SIG-M5 treated with dmso at 0.1 percent for 504 hours (cell line): Measurements from ENCODE around the gene LONP2.
A peak's percentile ranks its signal among the peaks of the same experiment; 100 is the strongest.
"Not testable (repeated sequence)": the region's sequence is repeated elsewhere in the genome, so short reads cannot be mapped to it uniquely, and the experiment has no call there.

Experiments
- DNase-seq: peaks from one replicate; lab custom pipeline; 2025; ENCODE audit not compliant: unreplicated experiment; lab: John Stamatoyannopoulos, UW

The LONP2 gene

DNA sequence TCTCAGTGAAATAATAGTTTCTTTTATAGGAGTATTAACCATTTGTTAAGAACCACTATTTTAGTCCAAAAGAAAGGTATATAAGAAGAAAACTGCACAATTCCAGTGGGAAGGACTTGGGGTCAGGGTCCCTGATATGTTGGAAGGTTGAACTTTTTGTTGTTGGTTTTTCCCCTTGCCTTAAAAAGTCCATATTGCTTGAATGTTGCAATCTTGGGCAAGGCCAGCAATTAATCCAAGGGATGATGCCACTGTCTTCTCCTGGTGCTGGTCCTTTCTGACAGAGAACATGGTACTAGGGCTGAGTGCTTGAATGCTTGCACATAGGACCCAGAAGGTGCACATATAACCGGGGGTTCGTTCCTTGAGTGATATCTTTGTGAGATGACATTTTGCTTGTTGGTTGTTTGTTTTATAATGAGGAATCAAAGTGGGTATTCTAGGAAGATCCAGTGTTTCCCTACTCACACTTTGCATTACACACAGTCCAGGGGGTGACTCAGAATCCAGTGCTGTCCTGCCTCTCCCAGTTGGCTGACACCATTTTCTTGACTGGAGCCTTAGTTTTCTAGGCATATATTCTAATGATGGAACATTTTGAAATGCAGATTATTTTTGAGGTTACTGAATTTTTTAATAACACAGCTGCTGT lies 86.2 kb downstream of the LONP2 start:
- no peak for DNase-seq

DNA sequence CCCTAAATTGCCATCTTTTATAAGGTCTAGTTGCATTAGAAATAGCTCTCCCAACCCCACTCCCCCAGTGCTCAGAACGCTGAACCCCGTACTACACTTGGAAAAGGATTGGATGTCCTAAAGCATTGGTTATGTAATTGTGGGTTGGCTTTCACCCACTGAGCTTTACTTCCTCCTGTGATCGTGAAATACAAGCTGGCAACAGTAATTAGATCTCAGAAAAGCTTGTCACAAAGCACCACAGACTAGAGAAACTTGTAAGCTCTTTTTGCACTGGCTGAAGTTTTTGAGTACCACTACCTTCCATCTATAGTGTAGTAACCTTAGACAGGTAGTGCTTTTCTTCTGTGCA lies 86.7 kb downstream of the LONP2 start:
- DNase-seq = peak; percentile 40

DNA sequence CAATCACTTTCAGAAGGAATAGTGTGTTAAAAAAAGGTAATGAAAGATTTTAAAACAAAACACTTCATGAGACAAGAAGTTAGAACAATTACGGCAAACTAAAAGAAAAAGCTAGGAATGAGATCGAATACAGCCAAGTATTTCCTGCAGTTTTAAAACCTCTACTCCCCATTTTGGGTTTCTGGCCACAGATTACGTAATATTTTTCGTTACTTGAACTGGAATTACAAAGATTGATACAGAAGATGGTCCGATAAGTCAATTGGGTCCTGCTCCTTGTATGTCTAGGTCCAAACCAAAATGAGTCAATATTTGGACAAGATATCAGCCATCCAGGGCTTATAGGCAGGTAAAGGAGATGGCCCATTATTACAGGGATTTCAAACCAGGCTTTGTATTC lies 88.9 kb downstream of the LONP2 start:
- DNase-seq = no peak

DNA sequence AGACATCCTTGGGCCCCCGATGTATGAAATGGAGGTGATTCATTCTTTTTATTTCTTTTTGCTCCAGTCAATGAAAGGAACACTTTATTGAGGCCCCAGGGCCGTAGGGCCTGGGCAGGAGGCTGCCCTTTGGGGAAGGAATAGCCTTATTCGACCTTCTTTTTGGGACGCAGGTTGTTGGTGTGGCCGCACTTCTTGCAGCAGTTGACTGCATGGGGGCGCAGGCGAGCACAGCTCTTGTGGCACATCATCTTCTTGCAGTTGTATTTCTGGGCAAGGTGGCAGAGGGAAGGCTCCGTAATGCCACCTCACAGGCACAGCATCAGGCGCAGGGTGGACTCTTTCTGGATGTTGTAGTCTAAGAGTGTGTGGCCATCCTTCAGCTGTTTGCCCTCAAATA lies 90.2 kb downstream of the LONP2 start:
- no peak for DNase-seq

DNA sequence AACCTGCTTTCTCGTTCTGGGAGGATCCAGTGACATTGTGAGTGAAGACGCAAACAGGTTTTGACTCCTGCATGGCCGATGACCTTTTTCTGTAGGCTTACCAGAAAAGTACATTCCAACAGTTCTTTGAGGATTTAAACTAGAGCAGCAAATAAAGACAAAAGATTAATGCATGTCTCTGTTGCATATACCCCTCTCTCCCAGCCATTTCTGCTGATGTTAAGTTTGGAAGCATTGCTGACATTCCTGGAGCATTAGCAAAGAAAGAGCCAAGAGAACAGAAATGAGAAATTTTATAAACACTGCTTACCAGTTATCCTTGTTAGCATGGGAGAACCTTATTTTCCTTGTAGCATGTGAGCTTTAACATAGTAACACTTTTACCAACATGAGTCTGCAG lies 91.9 kb downstream of the LONP2 start:
- no peak for DNase-seq

DNA sequence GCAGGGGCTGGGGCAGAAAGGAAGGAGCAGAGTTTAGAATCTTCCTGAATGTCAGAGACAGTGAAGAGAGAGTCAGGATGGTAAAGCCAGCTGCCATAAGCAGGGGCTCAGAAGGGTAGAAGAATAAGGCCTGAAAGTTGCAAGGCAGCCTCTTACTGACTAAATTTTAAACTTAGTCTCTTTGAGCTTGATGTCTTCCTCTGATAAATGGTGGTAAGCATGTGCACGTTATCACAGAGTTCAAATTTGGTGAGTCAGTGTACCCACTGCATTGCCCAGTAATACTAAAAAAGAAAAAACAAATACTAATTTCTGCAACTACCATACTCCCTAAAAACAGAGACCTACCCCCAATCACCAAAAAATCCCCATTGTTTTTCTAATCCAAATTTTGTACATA lies 96.0 kb downstream of the LONP2 start:
- no peak for DNase-seq

DNA sequence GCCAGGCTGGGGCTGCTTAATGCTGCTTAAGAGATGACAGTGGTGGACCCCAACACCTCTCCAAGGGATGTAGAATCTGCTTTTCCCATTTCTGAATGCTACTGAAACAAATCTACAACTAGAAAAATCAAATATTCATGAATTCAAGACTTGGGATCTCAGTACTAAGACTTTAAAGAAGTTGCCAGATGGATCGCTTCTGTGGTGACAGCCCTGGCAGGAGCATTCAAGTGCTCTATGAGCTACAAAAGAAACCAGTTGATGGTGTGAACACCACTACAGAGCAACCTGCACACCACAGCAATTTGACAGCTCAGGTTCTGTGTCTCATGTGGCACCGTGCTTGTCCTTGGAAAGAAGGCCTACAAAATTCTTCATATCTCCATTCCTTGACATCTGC lies 98.5 kb downstream of the LONP2 start:
- no peak for DNase-seq

DNA sequence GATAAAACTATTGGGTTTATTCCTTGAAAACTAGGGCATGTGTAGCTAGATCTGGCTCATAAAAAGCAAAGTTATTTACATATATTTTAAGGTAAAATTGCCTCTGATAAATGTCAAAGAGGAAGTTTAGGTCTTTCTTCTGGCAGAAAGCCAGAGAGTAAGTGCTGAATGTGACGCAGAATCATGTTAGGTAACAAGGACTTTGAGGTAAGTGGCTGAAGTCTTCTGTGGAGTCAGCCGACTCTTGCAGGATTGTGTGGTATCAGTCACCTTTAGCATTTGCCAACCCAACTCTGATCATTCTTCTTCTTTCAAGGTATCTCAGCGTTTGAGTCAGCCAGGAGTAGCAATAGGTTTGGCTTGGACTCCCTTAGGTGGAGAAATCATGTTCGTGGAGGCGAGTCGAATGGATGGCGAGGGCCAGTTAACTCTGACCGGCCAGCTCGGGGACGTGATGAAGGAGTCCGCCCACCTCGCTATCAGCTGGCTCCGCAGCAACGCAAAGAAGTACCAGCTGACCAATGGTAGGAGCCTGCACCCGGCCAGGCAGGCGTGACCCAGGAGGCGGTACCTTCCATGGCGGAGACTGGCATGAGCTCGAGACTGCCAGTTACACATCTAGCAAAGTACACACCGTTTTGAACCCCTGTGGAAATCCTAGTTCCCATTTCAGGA lies 103.2 kb downstream of the LONP2 start:
- DNase-seq = peak; percentile 12

DNA sequence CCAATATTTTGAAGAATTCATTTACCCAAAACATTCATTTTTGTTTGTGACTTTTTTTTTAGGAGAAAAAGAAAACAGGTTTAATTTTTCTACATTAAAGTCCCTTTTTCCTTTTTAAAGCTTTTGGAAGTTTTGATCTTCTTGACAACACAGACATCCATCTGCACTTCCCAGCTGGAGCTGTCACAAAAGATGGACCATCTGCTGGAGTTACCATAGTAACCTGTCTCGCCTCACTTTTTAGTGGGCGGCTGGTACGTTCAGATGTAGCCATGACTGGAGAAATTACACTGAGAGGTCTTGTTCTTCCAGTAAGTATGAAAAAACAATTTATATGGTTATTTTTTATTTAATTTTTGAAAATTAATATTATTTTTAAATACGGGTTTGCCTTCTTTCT lies 103.9 kb downstream of the LONP2 start:
- no peak for DNase-seq

DNA sequence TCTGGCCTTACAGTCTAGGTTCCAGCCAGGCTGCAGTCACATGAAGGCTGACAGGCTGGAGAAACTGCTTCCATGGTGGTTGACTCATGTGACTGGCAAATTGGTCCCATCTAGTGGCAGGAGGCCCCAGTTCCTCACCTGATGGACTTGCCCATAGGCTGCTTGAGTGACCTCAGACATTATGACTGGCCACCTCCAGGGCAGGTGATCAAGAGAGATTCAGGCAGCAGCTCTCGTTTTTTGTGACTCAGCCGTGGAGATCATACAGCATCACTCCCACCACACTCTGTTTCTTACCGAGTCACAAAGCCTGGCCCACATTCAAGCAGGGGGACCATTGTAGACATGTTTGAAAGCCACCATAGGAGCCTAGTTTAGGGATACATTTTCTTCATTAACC lies 106.6 kb downstream of the LONP2 start:
- no peak for DNase-seq

DNA sequence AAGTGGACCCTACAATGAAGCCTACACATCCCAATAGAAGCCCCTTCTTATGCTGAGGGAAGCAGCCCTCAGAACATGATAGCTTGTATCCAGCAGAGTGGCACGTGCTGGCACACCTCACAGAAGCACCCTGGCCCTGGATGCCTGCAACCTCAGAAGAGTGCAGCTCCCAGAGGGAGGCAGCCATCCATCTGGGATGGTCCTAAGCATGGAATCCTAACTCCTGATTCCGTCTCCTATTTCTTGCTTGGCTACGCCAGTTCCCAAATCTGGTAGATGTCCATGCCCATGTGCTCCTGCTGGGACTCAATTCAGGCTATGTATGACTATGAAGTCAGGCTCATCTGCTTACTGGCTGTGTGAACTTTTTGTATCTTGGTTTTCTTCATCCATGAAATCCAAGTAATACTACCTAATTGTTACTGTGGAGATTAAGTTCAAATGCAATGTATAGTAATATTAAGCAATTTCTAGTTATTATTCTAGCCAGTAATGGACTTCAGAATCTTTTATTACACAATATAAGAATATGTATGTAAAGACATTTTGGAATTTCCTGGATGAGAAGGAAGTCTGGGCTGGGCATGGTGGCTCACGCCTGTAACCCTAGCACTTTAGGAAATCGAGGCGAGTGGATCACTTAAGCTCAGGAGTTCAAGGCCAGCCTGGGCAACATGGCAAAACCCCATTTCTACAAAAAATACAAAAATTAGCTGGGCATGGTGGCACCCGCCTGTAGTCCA lies 108.7 kb downstream of the LONP2 start:
- no peak for DNase-seq

DNA sequence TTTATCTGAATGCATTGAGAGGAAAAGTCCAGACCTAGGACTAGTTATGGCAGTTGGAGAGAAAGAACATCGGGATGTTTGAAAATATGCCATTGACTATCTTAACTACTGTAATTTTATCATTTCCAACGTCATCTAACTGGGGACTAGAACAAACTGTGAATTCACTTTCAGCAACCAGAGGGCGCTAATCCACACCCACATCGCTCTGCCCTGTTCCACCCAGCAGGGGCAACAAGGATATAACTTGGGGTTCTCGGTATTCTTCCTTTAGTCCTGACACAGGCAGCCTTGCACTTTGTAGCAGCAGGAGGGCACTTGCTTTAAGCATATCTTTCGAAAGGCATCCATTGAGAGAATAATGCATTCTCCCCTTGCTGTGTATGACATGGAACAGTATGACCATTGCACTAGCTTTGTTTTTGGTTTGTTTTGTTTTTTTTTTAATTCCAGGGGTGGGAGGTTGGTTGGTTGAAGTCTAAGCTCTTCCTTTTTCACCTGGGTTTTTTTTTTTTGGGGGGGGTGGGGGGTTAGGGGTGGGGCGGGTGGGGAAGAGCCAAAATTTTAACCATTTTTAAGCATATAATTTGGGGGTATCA lies 109.6 kb downstream of the LONP2 start:
- peak; percentile 83 for DNase-seq

DNA sequence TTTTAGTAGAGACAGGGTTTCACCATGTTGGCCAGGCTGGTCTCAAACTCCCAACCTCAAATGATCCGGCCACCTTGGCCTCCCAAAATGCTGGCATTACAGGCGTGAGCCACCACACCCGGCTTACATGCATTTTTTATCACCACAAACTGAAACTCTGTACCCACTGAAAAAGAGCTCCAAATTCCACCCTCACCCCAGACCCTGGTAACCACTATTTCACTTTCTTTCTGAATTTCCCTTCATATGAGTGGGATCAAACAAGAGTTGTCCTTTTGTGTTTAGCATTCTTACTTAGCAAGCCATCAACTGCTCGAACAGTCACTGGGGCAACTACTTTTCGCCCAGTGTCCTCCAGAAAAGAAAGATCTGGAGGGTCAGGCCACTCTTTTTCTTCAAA lies 110.3 kb downstream of the LONP2 start:
- DNase-seq = not testable (repeated sequence)

DNA sequence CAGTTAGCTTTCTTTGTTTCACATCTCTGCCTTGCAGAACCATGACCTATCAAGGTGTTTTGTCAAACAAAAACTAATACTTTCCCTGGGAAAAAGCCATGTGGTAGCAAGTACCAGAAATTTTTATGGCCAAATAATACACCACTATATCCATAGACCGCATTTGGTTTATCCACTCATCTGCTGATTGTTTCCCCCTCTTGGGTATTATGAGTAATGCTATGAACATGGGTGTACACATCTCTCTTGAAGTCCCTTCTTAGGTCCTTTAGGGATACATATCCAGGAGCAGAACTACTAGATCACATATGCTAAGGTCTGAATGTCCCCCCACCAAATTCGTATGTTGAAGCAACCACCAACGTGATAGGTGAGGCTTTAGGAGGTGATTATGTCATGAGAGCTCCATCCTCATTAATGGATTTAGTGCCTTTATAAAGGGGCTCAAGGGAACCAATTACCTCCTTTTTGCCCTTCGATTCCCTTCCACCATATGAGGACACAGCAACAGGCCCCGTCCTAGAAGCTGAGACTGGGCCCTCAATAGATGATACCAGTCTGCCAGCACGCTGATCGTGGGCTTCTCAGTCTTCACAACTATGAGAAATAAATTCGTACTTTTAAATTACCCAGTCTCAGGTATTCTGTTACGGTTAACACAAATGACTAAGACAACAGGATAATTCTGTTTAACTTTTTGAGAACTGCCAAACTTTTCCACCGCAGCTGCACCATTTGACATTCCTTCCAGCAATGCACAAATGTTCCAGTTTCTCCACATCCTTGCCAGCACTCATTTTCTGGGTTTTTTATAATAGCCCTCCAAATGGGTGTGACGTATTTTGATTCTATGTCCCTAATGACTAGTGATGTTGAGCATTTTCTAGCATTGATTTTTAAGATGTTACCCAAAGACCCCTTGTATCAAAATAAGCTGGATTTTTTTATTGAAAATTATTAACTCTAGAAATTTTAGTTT lies 111.1 kb downstream of the LONP2 start:
- DNase-seq = no peak

DNA sequence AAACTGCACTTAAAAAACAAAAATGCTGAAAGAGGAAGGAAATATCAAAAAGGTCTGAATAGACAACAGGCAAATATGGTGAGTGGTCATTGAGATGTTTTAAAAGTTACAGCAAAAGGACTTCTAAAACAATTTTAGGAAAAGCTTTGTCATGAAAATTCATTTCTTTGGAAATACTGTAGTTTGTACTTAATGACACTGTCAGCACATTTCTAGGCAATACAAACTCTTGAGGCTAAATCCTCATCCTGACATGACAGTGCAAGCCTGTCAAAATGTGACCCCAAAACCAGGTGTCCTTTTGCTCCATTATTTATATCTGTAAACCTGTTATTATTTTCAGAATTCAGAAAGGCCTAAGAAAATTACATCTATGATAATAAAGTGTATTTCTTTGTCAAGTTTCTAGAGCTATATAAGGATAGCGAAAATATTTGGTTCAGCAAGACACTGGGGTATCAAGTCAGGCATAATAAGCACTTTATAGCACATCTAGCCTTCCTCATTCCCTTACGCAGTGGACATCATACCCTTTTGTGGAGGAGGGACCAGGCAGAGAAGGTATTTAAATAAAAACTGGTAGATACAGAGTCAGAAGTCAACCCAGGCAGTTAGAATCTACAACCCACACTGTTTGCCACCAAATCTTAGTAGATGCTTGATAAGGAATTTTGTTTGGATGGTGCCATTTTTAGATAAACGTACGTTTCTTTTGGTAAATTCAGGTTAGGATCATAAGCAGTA lies 112.7 kb downstream of the LONP2 start:
- DNase-seq = no peak

DNA sequence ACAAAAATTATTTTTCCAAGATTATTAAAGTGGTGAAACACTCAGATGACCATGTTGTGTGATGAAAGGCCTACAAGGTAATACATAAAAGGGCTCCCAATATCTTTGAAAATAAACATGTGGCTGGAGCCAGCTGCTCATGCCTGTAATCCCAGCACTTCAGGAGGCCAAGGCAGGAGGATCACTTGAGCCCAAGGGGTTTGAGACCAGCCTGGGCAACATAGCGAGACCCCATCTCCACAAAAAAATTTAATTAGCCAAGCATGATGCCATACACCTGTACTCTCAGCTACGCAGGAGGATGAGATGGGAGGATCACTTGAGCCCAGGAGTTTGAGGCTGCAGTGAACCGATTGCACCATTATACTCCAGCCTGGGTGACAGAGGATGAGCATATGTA lies 114.3 kb downstream of the LONP2 start:
- no peak for DNase-seq

DNA sequence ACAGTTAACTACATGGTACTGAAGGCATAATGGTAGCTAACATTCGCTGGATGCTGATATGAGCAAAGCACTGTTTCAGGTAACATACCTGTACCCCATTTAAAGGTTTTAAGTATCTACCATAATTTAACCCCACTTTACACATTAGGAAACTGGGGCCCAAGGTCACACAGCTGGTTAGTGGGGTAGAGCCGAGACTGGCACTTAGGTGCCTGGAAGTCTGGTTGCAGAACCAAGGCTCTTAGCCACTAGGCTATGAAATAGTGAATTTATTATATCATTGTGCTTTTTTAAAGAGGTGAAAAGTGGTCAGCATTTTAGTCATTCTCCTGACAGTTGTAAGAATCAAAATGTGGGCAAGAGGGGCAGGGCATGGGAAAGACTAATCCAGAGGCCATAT lies 115.9 kb downstream of the LONP2 start:
- DNase-seq = no peak

DNA sequence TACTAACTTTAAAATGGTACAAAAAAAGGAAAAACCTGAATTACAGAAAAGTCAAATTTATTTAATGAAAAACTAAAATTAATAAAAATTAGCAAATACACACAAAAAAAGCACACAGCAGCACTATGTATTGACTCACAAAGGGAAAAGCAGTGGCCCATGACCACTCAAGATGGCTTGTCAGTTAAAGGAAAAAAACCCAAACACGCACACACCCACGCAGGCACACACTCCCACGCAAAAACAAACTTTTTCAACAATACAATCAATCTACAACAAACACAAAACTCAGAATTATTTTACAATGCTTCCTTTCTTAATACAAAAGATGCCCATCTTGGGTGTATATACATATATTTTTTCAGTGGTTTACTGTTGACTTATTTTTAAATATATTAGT lies 116.9 kb downstream of the LONP2 start:
- no peak for DNase-seq

DNA sequence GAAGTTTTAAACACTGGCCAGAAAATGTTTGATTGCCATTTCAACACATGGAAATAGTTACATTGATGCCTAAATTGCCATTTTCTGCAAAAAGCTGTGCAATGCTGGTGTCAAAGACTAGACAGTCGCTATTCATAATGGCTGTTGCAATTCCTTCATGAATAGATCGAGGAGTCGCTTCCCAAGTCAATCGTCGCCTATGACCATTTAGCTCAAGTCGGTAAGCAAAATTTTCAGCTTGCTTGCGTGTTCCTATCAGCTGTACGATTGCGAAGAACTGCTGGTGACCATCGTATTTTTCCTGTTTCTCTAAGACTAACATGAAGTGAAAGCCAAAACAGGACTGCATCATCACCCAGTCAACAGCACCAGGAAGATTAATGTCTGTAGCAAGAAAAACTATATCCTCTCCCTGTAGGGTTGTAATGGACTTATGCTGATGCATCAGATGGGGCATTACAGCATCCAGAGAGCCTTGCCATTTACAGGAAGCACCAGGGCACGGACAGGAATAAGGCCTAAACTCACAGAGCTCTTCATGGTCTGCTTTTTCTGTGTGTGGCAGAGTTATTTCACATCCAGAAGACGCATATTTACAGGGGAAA lies 117.5 kb downstream of the LONP2 start:
- DNase-seq = no peak
